Measurements from ENCODE around the gene CCL13. TPM values are rescaled to one million over a fixed set of nuclear protein-coding genes. Genes with fewer than 3 reads are reported as not detected.
A peak's percentile ranks its signal among the peaks of the same experiment; 100 is the strongest.

Gene CCL13
- total RNA-seq, 1 donor from 2014 or later = not detected

GRCh38 chr17:34377078-34377823 is 21.0 kb downstream of the CCL13 start:
- intact Hi-C loops (cut with DNase I) = no loop called here
- no peaks in the 10 kb centered on the region for H3K4me1 ChIP-seq
- no peaks in the 10 kb centered on the region for H3K27me3 ChIP-seq
- no peak for DNase-seq (ENCODE audit: low spot score in 2 of 2)
- no peak overlapping the region for H3K27ac ChIP-seq
- H3K4me3 ChIP-seq = no peak overlapping the region
- no peaks in the 10 kb centered on the region for H3K36me3 ChIP-seq
- TF ChIP-seq, protein P1, sequence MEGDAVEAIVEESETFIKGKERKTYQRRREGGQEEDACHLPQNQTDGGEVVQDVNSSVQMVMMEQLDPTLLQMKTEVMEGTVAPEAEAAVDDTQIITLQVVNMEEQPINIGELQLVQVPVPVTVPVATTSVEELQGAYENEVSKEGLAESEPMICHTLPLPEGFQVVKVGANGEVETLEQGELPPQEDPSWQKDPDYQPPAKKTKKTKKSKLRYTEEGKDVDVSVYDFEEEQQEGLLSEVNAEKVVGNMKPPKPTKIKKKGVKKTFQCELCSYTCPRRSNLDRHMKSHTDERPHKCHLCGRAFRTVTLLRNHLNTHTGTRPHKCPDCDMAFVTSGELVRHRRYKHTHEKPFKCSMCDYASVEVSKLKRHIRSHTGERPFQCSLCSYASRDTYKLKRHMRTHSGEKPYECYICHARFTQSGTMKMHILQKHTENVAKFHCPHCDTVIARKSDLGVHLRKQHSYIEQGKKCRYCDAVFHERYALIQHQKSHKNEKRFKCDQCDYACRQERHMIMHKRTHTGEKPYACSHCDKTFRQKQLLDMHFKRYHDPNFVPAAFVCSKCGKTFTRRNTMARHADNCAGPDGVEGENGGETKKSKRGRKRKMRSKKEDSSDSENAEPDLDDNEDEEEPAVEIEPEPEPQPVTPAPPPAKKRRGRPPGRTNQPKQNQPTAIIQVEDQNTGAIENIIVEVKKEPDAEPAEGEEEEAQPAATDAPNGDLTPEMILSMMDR (IDR thresholded peaks at IDR 0.05) = no peak
- no peaks in the 10 kb centered on the region for H3K9me3 ChIP-seq

DNA sequence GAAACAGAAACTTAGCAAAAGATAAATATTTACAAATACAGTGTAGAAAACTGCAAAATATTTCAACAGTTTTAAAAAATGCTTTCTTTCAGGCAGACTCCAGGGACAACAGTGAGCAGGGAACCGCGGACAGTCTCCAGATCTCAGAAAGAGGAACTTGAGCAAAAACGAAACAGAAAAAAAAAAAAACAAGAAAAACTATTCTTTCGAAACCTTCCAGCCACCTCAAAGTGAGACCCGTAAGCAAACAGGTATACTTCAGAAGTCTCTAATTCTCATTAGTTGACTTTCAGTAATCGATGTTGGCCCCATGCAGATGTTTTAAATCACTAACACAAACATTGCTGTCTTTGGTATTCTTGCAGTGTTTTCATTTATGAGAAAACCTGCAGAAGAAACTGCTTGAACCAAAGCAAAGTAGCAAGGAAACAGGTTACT is 22.4 kb downstream of the CCL13 start:
- no peak overlapping the region for H3K4me3 ChIP-seq
- TF ChIP-seq, protein P1 (IDR thresholded peaks at IDR 0.05) = no peak
- DNase-seq (ENCODE audit: low spot score in 2 of 2) = peak in 1 of 2 donors; percentile 63
- intact Hi-C loops (cut with DNase I) = no loop called here
- no peak overlapping the region for H3K27ac ChIP-seq
- no peaks in the 10 kb centered on the region for H3K9me3 ChIP-seq
- H3K27me3 ChIP-seq = no peaks in the 10 kb centered on the region
- H3K36me3 ChIP-seq = no peaks in the 10 kb centered on the region
- no peaks in the 10 kb centered on the region for H3K4me1 ChIP-seq

GRCh38 chr17:34379868-34380267 is 23.6 kb downstream of the CCL13 start:
- DNase-seq (ENCODE audit: low spot score in 2 of 2) = no peak
- H3K9me3 ChIP-seq = no peaks in the 10 kb centered on the region
- H3K27ac ChIP-seq = no peak overlapping the region
- H3K27me3 ChIP-seq = no peaks in the 10 kb centered on the region
- intact Hi-C loops (cut with DNase I) = no loop called here
- TF ChIP-seq, protein P1 (IDR thresholded peaks at IDR 0.05) = no peak
- no peaks in the 10 kb centered on the region for H3K4me1 ChIP-seq
- H3K4me3 ChIP-seq = no peak overlapping the region
- H3K36me3 ChIP-seq = no peaks in the 10 kb centered on the region

DNA sequence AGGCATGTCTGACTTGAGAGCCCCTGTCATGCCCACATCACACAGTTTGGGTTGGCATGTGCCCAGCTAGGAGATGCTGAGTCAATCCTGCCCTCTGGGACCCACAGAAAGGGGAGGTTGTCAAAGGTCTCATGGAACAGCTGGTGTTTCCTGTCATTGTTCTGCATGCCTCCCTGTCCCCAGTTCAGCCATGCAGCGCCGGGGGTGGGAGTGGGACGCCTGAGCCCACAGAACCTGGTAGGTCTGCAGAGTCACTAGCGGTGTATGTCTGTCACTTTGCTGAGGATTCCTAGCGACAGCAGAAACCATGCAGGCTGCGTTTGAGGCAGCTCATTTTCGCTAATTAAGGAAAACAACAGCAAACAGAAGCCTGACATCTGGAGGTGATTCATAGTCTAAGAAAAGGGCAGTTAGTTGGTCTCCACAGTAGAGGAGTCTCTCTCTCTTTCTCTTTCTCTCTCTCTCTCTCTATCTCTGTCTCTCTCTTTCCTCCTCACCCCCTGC is 26.4 kb downstream of the CCL13 start:
- Histone ChIP-seq H3K4me3 (no peak overlapping the region), H3K27me3 (no peaks in the 10 kb centered on the region), H3K4me1 (peaks cover 0 to 4% of the 10 kb centered on the region in 2 donors), H3K36me3 (no peaks in the 10 kb centered on the region), H3K9me3 (no peaks in the 10 kb centered on the region), H3K27ac (no peak overlapping the region)
- intact Hi-C loops (cut with DNase I) = no loop called here
- TF ChIP-seq, protein P1 (IDR thresholded peaks at IDR 0.05) = no peak
- DNase-seq (ENCODE audit: low spot score in 2 of 2) = peak in 1 of 2 donors; percentile 56

DNA sequence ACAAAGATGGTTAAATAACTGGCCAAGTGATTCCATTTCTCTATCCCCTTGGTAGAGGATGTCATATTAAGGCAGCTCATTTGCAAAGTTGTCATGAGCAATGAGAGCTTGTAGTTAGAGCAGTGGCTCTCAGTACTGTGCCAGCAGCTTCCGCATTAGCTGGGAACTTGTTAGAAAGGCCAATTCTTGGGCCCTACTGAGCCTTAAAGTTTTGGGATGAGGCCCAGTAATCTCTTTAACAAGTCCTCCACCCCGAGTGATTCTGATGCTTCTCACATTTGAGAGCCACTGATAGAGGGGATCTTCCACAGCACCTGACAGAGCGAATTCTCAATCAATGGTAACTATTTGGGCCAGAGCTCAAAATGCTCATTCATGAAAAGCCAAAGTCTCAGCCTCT is 26.9 kb downstream of the CCL13 start:
- no peaks in the 10 kb centered on the region for H3K9me3 ChIP-seq
- H3K36me3 ChIP-seq = no peaks in the 10 kb centered on the region
- no peak overlapping the region for H3K4me3 ChIP-seq
- H3K27ac ChIP-seq = no peak overlapping the region
- TF ChIP-seq, protein P1 (IDR thresholded peaks at IDR 0.05) = no peak
- intact Hi-C loops (cut with DNase I) = no loop called here
- H3K27me3 ChIP-seq = no peaks in the 10 kb centered on the region
- H3K4me1 ChIP-seq = peaks cover 0 to 7% of the 10 kb centered on the region in 2 donors
- no peak for DNase-seq (ENCODE audit: low spot score in 2 of 2)
